ENCODE data around the gene ZNF211. TPM values are rescaled to one million over a fixed set of nuclear protein-coding genes. Genes with fewer than 3 reads are reported as not detected.
A peak's percentile ranks its signal among the peaks of the same experiment; 100 is the strongest.

ZNF211 gene
- total RNA-seq, 1 donor from 2014 or later, result 11.1 TPM

DNA sequence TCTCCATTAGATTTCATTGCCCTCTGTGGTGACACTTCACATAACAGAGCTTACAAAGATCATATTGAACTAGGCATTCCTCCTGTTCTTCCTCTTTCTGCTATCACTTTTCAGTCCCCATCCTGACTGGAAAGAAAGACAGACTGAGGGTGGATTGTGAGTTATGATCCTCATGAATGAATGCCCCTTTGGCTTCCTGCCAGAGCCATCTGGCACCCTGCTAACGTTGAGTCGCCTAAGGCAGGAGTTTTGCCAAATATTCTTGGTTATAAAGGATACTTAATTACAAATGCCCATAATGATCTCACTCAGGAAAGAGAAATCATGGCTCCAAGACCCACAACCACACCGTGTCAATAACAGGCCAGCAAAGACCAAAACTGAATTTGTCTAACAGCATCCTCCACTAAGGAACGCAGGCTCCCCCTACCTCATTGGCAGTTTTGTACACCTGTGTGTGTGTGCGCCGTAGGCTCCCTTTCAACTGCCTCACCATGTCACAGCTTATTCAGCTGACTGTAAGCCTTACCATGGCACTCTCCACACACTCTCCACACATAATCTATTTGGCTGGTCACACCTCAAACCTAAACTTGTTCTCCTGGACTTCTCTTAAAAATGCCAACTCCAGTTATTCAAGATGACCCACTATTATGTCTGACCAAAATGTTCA is 15.5 kb downstream of the ZNF211 start:
- peak; percentile 66 for FAIRE-seq
- TF ChIP-seq, protein P1, sequence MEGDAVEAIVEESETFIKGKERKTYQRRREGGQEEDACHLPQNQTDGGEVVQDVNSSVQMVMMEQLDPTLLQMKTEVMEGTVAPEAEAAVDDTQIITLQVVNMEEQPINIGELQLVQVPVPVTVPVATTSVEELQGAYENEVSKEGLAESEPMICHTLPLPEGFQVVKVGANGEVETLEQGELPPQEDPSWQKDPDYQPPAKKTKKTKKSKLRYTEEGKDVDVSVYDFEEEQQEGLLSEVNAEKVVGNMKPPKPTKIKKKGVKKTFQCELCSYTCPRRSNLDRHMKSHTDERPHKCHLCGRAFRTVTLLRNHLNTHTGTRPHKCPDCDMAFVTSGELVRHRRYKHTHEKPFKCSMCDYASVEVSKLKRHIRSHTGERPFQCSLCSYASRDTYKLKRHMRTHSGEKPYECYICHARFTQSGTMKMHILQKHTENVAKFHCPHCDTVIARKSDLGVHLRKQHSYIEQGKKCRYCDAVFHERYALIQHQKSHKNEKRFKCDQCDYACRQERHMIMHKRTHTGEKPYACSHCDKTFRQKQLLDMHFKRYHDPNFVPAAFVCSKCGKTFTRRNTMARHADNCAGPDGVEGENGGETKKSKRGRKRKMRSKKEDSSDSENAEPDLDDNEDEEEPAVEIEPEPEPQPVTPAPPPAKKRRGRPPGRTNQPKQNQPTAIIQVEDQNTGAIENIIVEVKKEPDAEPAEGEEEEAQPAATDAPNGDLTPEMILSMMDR (IDR thresholded peaks at IDR 0.05; ENCODE audit: insufficient read depth, low read length, severe bottlenecking), result no peak
- no peak for DNase-seq (ENCODE audit: low read depth)

DNA sequence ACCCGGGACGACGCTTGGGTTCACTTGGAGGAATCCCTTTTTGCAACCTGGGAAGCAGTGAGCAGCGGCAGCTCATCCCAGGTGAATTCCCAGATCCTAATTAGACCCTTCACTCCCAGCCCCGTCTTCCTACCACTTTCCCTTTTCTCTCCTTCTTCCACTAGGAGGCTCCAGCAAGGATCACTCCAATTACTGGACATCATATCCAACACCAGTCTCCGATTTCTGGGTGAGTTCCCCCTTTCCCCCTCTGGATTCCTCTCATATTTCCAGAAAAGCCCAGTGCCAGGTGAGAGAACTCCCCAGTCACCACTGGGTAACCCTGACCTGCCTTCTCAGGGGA is 18.7 kb downstream of the ZNF211 start:
- Histone ChIP-seq H3K27me3 (ENCODE audit: control insufficient read depth, insufficient read depth, low read length) (no peaks in the 10 kb centered on the region), H3K4me3 (ENCODE audit: low read depth, low read length) (no peak overlapping the region), H3K36me3 (ENCODE audit: control insufficient read depth, insufficient read depth, low read length) (no peaks in the 10 kb centered on the region)
- no peak for DNase-seq (ENCODE audit: low read depth)
- TF ChIP-seq, protein P1 (IDR thresholded peaks at IDR 0.05; ENCODE audit: insufficient read depth, low read length, severe bottlenecking), result peak; percentile 23
- no peak for FAIRE-seq

More for the DNA sequence above, 15.5 kb downstream of the ZNF211 start:
- H3K27me3 ChIP-seq (ENCODE audit: control insufficient read depth, insufficient read depth, low read length), result no peaks in the 10 kb centered on the region
- H3K36me3 ChIP-seq (ENCODE audit: control insufficient read depth, insufficient read depth, low read length), result no peaks in the 10 kb centered on the region
- no peak overlapping the region for H3K4me3 ChIP-seq (ENCODE audit: low read depth, low read length)

DNA sequence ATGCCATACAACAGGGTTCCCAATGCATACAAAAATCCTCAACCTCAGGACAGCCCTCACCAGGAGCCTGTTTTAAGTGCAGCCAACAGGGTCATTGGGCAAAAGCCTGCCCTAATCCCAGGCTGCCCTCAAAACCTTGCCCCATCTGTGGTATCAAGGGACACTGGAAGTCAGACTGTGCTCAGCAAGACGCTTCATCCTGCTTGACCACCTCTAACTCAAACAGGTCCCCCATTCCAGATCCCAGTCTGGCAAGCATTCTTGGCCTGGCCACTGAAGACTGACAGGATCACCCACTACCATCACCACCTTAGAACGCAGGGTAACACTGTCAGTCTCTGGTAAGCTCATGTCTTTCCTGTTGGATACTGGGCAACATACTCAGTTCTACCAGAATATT is 20.7 kb downstream of the ZNF211 start:
- no peak for FAIRE-seq
- no peak for DNase-seq (ENCODE audit: low read depth)
- Histone ChIP-seq H3K36me3 (ENCODE audit: control insufficient read depth, insufficient read depth, low read length) (no peaks in the 10 kb centered on the region), H3K27me3 (ENCODE audit: control insufficient read depth, insufficient read depth, low read length) (no peaks in the 10 kb centered on the region), H3K4me3 (ENCODE audit: low read depth, low read length) (no peak overlapping the region)
- TF ChIP-seq, protein P1 (IDR thresholded peaks at IDR 0.05; ENCODE audit: insufficient read depth, low read length, severe bottlenecking), result no peak

DNA sequence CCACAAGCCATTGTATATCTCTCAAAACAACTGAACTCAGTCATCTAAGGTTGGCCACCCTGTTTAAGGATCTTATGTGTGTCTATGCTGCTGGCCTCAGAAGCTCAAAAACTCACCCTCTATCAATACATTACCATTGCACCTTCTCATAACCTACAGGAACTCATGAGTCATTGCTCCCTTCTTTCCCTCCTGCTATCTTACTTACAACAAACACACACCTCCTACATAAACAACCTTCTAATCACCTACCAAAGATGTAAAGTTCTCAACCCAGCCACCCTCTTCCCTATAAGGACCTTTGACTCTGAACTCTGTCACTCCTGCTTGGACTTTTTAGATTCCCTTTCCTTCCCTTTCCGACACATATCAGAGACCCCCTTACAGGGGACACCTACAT is 22.5 kb downstream of the ZNF211 start:
- Histone ChIP-seq H3K27me3 (ENCODE audit: control insufficient read depth, insufficient read depth, low read length) (no peaks in the 10 kb centered on the region), H3K36me3 (ENCODE audit: control insufficient read depth, insufficient read depth, low read length) (no peaks in the 10 kb centered on the region), H3K4me3 (ENCODE audit: low read depth, low read length) (no peak overlapping the region)
- peak; percentile 38 for DNase-seq (ENCODE audit: low read depth)
- TF ChIP-seq, protein P1 (IDR thresholded peaks at IDR 0.05; ENCODE audit: insufficient read depth, low read length, severe bottlenecking), result no peak
- FAIRE-seq, result no peak

DNA sequence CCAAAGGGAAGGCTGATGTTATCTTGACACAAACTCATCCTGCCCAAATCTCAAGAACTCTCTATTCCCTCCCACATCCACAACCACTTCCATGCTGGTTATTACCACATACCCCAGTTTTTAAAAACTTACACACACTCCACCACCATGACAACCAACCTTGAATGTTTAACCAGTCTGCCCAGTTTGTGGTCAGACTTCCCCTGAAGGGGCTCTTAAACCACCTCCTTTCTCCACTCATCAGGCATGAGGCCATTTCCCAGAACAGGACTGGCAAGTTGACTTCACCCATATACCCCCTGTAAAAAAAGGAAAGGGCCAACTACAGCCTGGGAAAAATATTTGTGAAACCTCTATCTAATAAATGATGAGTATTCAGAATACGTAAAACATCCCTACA is 23.4 kb downstream of the ZNF211 start:
- Histone ChIP-seq H3K36me3 (ENCODE audit: control insufficient read depth, insufficient read depth, low read length) (no peaks in the 10 kb centered on the region), H3K27me3 (ENCODE audit: control insufficient read depth, insufficient read depth, low read length) (no peaks in the 10 kb centered on the region), H3K4me3 (ENCODE audit: low read depth, low read length) (no peak overlapping the region)
- DNase-seq (ENCODE audit: low read depth) (peak; percentile 46), FAIRE-seq (no peak)
- TF ChIP-seq, protein P1 (IDR thresholded peaks at IDR 0.05; ENCODE audit: insufficient read depth, low read length, severe bottlenecking), result no peak

Measured in bronchial epithelial cell (primary cell).